ENCODE results near the gene TSPAN32. TPM values are rescaled to one million over a fixed set of nuclear protein-coding genes. Genes with fewer than 3 reads are reported as not detected.
"Not testable (repeated sequence)": the region's sequence is repeated elsewhere in the genome, so short reads cannot be mapped to it uniquely, and the experiment has no call there.

The TSPAN32 gene
- total RNA-seq, 1 experiment from 2014 or later, result 0.05 TPM

DNA sequence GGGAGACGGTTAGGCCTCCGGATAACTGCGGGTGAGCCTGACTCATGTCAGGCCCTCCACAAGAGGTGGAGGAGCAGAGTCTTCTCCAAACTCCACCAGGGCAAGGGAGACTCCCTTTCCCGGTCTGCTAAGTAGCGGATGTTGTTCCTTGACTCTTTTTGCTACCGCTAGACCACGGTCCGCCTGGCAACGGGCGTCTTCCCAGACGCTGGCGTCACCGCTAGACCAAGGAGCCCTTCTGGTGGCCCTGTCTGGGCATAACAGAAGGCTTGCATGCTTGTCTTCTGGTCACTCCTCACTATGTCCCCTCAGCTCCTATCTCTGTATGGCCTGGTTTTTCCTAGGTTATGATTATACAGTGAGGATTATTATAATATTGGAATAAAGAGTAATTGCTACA lies 15.5 kb upstream of the TSPAN32 start:
- not testable (repeated sequence) for DNase-seq (ENCODE audit: low read depth)

GRCh38 chr11:2287091-2287490 lies 14.7 kb upstream of the TSPAN32 start:
- no peak for DNase-seq (ENCODE audit: low read depth)

DNA sequence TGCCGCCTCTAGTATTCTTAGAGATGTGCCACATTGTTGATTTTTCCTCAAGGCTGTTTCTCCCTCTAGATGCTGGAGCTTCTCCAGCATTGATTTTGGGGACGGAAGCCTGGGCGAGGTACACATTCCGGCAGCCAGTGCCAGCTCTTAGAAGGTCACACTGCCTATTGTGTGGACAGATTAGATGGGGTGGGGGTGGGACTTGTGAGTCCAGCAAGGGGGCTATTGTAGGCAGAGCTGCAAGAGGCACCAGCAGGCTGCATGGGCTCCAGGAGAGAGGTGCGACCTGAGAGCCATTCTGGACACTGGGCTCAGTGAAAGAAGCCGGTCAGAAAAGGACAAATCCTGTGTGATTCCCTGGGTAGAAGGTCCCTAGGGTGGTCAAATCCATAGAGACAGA lies 12.5 kb upstream of the TSPAN32 start:
- DNase-seq (ENCODE audit: low read depth), result no peak

GRCh38 chr11:2289859-2290258 lies 12.0 kb upstream of the TSPAN32 start:
- no peak for DNase-seq (ENCODE audit: low read depth)

- DNase-seq (ENCODE audit: low read depth), result no peak
Measured at GRCh38 chr11:2290351-2290841, 11.4 kb upstream of the TSPAN32 start.

DNA sequence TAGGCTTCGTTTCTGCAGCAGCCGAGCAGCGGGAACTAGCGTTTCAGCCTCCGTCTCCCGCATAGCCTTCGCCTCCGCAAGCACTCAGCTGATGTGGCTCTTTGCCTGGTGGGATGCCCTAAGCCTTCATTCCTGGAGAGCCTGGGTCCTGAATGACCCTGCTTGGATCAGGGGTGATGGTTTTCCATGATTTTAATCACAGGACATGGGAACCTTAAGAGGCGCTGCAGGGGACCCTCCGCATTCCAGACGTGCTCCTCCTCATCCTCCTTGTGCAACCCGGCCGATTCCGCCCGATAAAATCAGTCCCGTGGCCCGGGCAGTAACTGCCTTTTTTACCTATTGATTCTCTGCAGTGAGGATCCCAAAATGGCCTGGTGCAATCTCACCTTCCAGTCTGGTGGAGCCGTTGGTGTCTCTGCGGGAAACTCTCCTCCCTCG lies 8.3 kb upstream of the TSPAN32 start:
- DNase-seq (ENCODE audit: low read depth), result no peak

DNA sequence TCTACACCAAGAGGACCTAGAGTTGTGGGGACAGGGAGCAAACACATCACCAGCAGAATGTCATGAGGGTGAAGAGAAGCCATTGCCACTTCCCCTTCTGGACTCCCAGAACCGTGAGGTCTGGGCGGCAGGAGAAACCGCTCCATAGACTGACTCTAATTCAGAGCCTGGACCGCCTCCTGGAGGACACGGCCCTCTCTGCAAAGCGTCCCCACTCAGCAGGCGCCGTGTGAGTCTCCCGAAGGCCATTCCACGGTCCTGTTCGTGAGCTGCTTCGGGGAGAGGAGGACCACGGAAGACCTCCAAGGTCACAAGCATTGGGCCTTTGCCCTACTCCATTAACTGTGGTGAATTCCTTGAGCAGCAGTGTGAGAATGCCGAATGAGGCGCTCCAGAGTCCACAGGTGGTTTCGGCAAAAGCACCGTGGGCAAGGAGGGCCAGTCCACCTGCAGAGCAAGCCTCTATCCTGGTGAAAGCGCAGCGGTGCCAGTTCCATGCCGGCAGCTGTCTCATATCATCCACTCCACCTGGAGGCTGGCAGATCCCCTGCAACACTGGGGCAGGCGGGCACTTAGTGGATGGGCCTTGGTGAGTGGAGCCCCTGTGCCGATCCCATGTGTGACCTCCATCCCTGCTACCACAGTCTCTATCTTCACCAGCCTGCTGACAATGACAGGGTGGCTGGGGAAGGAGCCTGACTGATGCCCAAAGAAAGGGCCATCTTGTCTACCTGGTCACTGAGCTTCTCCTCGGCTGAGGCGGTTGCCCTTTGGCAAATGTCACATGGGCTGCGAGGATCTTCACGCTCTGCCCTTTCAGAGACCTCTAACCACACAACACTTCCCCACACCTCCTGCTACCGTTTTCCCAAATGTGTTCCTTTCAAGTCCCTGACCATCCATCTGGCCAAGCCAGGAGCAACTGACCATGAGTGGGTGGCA lies 7.6 kb upstream of the TSPAN32 start:
- no peak for DNase-seq (ENCODE audit: low read depth)

DNA sequence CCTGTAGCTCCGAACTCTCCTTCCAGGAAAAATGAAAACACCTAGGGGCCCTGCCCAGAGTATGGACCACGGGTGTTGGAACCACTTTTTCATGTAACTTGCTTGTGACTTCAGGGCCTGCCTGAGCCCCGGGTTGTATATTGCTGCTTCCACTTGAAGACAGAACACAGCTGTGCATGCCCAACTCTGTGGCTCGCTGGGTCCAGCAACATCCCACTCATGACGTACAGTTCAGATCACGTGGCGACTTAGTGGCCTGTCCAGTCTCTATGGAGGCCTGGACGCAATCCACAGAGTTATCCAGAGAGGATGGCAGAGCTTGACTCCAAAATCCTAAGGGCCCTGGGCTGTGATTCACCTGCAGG lies 6.9 kb upstream of the TSPAN32 start:
- no peak for DNase-seq (ENCODE audit: low read depth)

- no peak for DNase-seq (ENCODE audit: low read depth)
Measured at GRCh38 chr11:2295971-2296912, 5.6 kb upstream of the TSPAN32 start.

GRCh38 chr11:2296913-2297622 lies 4.7 kb upstream of the TSPAN32 start:
- no peak for DNase-seq (ENCODE audit: low read depth)

- DNase-seq (ENCODE audit: low read depth), result no peak
Measured at GRCh38 chr11:2297623-2298030, 4.2 kb upstream of the TSPAN32 start.

DNA sequence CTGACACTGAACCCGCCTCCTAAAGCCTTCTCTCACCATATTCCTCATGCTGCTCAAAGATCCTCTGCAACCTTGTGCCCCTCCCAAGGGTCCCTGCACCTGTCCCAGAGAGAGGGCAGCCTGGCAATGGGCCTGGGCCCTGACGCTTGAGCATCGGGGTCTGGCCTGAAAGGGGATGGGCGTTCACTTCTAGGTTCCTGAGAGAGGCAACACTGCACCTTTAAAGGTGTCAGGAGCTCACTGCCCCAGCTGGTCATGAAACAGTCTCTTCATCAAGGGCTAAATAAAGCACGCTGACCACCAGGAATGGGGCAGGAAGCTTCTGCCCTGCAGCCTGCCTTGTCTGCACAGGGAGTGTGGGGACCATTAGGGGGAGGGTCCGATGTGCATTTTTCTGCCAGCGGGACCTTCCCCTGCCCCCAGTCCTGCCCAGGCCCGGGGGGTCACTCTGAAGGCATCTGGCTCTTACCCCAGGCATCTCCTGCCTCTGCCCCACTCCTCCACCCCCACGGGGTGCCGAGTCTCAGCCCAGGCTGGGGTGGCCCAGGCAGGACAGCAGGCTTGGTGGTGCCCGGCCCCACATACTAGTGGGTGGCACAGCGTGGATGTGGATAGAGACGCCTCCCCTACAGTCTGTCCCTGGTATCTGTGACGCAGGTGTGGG lies 3.5 kb upstream of the TSPAN32 start:
- DNase-seq (ENCODE audit: low read depth), result no peak

- no peak for DNase-seq (ENCODE audit: low read depth)
Measured at GRCh38 chr11:2298795-2299761, 2.7 kb upstream of the TSPAN32 start.

DNA sequence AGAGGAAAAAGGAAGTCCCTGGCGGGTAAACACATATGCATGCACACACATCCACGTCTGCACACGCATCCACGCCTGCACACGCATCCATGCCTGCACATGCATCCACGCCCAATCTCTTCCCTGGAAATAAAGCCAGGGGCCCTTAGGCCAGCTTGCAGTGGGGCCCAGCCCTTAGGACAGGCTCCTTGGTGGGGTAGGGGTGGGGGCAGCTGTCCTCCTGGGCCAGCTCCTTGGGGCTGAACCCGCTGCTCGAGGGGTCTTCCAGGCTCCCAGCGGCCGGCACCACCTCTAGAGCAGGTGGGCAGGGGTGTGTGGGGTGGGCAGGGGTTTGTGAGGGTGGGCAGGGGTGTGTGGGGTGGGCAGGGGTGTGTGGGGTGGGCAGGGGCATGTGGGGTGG lies 2.0 kb upstream of the TSPAN32 start:
- no peak for DNase-seq (ENCODE audit: low read depth)

DNA sequence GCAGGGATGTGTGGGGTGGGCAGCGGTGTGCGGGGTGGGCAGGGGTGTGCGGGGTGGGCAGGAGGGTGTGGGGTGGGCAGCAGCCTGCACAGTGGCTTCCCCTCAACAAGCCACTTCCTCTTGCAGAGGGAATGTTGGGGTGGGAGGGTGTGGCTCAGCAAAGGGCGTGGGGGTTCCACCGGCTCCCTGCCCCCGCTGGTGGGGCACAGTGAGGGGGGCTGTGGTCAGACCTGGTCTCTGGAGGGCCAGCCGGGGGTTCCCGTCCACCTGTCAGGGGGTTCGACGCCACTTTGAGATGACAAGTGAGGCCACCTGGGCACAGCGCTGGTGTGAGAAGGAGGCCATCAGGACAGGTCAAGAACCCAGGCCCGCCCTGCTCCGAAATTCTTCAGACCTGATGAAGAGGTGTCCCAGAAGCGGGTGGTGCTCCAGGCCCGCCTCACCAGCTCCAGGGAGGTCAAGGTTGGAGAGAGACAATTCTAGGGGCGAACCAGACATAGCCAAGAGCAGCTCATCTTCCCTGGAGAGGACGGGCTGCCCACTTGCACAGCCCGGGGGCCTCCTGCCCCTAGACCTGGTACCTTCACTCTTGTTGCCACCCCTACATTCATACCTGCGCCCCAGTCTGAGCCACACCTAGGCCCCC lies 1.4 kb upstream of the TSPAN32 start:
- DNase-seq (ENCODE audit: low read depth), result no peak

GRCh38 chr11:2300936-2301630 lies 730 bp upstream of the TSPAN32 start:
- no peak for DNase-seq (ENCODE audit: low read depth)

GRCh38 chr11:2302306-2302895 lies 588 bp downstream of the TSPAN32 start:
- DNase-seq (ENCODE audit: low read depth), result no peak
